ENCODE measurements around the gene NRAS. TPM values are rescaled to one million over a fixed set of nuclear protein-coding genes. Genes with fewer than 3 reads are reported as not detected.
A peak's percentile ranks its signal among the peaks of the same experiment; 100 is the strongest.

The NRAS gene
- polyA plus RNA-seq, 1 of the 3 experiments (the other 2 are of a cell fraction): 15.9 TPM

DNA sequence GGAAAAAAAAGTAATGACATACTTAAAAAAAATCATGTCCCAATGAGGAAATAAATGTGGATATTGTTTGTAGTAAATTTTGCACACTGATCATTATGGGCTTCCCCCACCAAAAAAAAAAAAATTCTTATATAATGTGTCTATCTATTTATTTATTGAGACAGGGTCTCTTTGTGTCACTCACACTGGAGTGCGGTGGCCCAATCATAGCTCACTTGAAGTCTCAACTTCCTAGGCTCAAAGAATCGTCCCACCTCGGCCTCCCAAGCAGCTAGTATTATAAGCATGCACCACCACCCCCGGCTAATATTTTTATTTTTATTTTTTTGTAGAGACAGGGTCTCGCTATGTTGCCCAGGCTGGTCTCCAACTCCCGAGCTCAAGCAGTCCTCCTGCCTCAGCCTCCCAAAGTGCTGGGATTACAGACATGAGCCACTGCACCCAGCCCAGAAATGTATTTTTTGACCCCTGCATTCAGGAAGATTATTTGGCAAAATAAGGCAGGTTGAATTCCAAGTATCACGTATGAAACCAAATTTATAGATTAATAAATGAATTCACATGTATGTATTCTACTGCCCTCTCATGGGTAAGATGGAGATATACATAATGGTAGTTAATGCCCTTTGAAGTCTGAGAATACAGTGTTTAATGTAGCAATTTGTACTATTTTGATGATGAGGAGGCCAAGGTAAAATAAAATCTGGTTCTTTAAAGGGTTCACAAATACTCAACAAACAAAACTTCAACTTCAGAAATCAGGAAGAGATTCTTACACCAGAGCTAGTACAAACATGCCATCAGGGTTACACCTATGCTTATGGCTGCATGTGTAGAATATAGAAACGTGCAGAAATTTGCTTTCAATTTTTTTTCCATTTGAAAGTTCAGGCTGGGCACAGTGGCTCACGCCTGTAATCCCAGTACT, 45.3 kb downstream of the NRAS start:
- Histone ChIP-seq H3K4me3 (ENCODE audit: low read depth in 2 of 2, low read length in 1 of 2) (0 out of 4 replicates have a peak overlapping the region, but pooled peaks of 1 of the 2 experiments have one; percentile 10), H3K36me3 (replicated peaks in 1 of 2; ENCODE audit: control insufficient read depth in 1 of 2, insufficient read depth in 2 of 2, low read length in 1 of 2) (no peaks in the 10 kb centered on the region), H3K27me3 (ENCODE audit: insufficient read depth) (peaks cover 17% of the 10 kb centered on the region), H3K4me1 (ENCODE audit: control insufficient read depth in 1 of 2, insufficient read depth in 2 of 2, low read depth in 1 of 2, low read length in 1 of 2) (peaks cover 0 to 9% of the 10 kb centered on the region in 2 experiments; a peak in 1 of 4 replicates), H3K4me2 (no peak overlapping the region), H3K9ac (no peak overlapping the region), H2AFZ (ENCODE audit: low read depth) (no peak overlapping the region), H3K9me2 (no peaks in the 10 kb centered on the region), H3K9me3 (no peaks in the 10 kb centered on the region), H4K20me1 (ENCODE audit: insufficient read depth) (no peaks in the 10 kb centered on the region), H3F3A (replicated peaks; ENCODE audit: insufficient read depth) (no peaks in the 10 kb centered on the region), H3K79me2 (ENCODE audit: insufficient read depth) (no peaks in the 10 kb centered on the region), H3K27ac (ENCODE audit: low read depth in 2 of 2, low read length in 1 of 2) (no peak overlapping the region)
- ChIA-PET POLR2A (no interaction called here), CTCF (interaction anchor here (0.6 to 1.5 kb wide), 10 partner anchors 15 to 694 kb away, joined by 3 to 11 read pairs (median 4); no protein-coding TSS in a partner anchor)
- peak; percentile 29 for DNase-seq
- TF ChIP-seq POLR2AphosphoS5 (IDR thresholded peaks at IDR 0.05; ENCODE audit: low read depth, low read length) (no peak), GABPA (IDR thresholded peaks at IDR 0.05; ENCODE audit: low read depth) (no peak), RAD21 (IDR thresholded peaks at IDR 0.05; ENCODE audit: low read length) (peak; percentile 51), YY1 (IDR thresholded peaks at IDR 0.05; ENCODE audit: low read depth) (no peak), FOXJ3 (CRISPR knock-in tag; IDR thresholded peaks at IDR 0.05) (no peak), SMC3 (IDR thresholded peaks at IDR 0.05; ENCODE audit: low read depth, low read length) (0 out of 2 replicates have a peak, but pooled peaks have one; percentile 18), GATA2 (CRISPR knock-in tag; IDR thresholded peaks at IDR 0.05) (no peak)
- TF ChIP-seq, protein P1, sequence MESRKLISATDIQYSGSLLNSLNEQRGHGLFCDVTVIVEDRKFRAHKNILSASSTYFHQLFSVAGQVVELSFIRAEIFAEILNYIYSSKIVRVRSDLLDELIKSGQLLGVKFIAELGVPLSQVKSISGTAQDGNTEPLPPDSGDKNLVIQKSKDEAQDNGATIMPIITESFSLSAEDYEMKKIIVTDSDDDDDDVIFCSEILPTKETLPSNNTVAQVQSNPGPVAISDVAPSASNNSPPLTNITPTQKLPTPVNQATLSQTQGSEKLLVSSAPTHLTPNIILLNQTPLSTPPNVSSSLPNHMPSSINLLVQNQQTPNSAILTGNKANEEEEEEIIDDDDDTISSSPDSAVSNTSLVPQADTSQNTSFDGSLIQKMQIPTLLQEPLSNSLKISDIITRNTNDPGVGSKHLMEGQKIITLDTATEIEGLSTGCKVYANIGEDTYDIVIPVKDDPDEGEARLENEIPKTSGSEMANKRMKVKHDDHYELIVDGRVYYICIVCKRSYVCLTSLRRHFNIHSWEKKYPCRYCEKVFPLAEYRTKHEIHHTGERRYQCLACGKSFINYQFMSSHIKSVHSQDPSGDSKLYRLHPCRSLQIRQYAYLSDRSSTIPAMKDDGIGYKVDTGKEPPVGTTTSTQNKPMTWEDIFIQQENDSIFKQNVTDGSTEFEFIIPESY (IDR thresholded peaks at IDR 0.05; ENCODE audit: borderline replicate concordance, low read depth): no peak
- TF ChIP-seq, protein P2, sequence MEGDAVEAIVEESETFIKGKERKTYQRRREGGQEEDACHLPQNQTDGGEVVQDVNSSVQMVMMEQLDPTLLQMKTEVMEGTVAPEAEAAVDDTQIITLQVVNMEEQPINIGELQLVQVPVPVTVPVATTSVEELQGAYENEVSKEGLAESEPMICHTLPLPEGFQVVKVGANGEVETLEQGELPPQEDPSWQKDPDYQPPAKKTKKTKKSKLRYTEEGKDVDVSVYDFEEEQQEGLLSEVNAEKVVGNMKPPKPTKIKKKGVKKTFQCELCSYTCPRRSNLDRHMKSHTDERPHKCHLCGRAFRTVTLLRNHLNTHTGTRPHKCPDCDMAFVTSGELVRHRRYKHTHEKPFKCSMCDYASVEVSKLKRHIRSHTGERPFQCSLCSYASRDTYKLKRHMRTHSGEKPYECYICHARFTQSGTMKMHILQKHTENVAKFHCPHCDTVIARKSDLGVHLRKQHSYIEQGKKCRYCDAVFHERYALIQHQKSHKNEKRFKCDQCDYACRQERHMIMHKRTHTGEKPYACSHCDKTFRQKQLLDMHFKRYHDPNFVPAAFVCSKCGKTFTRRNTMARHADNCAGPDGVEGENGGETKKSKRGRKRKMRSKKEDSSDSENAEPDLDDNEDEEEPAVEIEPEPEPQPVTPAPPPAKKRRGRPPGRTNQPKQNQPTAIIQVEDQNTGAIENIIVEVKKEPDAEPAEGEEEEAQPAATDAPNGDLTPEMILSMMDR (IDR thresholded peaks at IDR 0.05): peak; percentile 60
- 50% methylated on average over 9 of the region's 9 CpGs for WGBS (ENCODE audit: low lambda C conversion rate)

All from SK-N-SH (cell line).